Nephron (organoid): ENCODE data around the gene DACH1.
A peak's percentile ranks its signal among the peaks of the same experiment; 100 is the strongest.

Experiments used
- H3K27ac Mint-ChIP-seq, 3 experiments: 2 replicates each; pipeline ENCODE4 v1.8.0; 2020; ENCODE audit warnings: mixed read lengths in 3 of 3, mild to moderate bottlenecking in 2 of 3, moderate library complexity in 1 of 3
- H3K27me3 Mint-ChIP-seq: 2 replicates; pipeline ENCODE4 v1.8.0; 2021; ENCODE audit warnings: low read depth, mild to moderate bottlenecking, moderate library complexity, mixed read lengths
- H3K36me3 Mint-ChIP-seq: 2 replicates; pipeline ENCODE4 v1.8.0; 2020; ENCODE audit warnings: low read depth, mixed read lengths
- H3K4me1 Mint-ChIP-seq: 2 replicates; pipeline ENCODE4 v1.8.0; 2020; ENCODE audit warnings: mixed read lengths
- H3K4me3 Mint-ChIP-seq, 3 experiments: 2 replicates each; pipeline ENCODE4 v1.8.0; 2020; ENCODE audit warnings: mild to moderate bottlenecking in 3 of 3, mixed read lengths in 3 of 3, moderate library complexity in 2 of 3
- H3K9me3 Mint-ChIP-seq: 2 replicates; pipeline ENCODE4 v1.8.0; 2020; ENCODE audit warnings: mixed read lengths
- TF ChIP-seq, protein P1 (sequence below), 3 experiments: fragments of 200-600 bp; sonication (generic); IDR thresholded peaks; one replicate each; pipeline ENCODE4 v1.5.0; 2021; ENCODE audit warnings: antibody characterized with exemption in 3 of 3; ENCODE audit not compliant: unreplicated experiment in 3 of 3

The DACH1 gene

DNA sequence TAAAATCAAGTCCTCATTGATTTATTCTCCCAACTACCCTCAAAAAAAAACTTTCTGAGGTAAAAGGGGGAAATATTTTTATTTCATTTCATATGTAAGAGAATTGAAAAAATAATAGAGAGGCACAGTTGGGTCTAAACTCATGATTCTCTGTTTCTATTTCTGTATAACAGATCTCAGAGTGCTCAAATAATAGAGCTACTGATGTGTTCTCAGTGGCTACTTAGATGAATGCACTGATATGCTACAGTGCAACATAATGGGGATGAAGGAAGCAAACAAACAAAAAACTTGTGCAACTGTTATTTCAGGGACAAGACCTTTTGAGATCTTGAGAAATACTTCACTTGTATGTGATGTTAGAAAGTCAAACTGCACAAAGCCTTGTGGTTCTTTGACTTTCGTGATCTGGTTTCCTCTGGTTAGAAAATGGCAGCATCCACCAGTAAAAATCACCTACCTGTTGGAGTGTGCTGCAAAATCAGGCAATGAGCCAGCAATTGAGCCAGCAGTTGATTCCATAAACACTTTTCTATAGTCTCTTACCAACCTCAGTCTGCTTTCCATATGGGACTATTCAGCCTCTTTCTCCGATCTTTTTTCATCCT lies 9.7 kb upstream of the DACH1 start:
- peak overlapping the region in 1 of 3 experiments; percentile 64 for H3K27ac Mint-ChIP-seq
- H3K27me3 Mint-ChIP-seq, result peaks cover 3% of the 10 kb centered on the region
- TF ChIP-seq, protein P1, sequence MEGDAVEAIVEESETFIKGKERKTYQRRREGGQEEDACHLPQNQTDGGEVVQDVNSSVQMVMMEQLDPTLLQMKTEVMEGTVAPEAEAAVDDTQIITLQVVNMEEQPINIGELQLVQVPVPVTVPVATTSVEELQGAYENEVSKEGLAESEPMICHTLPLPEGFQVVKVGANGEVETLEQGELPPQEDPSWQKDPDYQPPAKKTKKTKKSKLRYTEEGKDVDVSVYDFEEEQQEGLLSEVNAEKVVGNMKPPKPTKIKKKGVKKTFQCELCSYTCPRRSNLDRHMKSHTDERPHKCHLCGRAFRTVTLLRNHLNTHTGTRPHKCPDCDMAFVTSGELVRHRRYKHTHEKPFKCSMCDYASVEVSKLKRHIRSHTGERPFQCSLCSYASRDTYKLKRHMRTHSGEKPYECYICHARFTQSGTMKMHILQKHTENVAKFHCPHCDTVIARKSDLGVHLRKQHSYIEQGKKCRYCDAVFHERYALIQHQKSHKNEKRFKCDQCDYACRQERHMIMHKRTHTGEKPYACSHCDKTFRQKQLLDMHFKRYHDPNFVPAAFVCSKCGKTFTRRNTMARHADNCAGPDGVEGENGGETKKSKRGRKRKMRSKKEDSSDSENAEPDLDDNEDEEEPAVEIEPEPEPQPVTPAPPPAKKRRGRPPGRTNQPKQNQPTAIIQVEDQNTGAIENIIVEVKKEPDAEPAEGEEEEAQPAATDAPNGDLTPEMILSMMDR (IDR thresholded peaks at IDR 0.05; ENCODE audit: unreplicated experiment in 3 of 3), result no peak
- H3K36me3 Mint-ChIP-seq, result no peaks in the 10 kb centered on the region
- H3K9me3 Mint-ChIP-seq, result peaks cover 2% of the 10 kb centered on the region
- peaks cover 20% of the 10 kb centered on the region for H3K4me1 Mint-ChIP-seq
- H3K4me3 Mint-ChIP-seq, result no peak overlapping the region

DNA sequence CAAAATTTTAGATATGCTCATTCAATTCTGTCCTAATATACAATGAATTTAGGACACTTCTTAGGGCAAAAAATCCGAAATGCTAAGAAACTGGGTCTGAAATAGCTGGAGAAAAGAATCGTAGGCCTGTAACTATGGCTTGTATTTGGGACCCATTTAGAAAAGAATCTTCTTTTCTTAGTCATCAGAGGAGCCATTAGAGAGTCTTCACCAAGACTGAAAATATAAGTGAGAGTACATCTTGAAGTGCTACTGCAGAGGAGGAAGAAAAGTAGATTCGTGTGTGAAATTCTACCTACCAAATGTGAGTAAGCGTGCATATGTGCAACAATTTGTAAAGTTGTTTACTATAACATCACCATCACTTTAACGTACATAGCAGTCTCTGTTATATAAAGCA lies 8.8 kb upstream of the DACH1 start:
- no peak overlapping the region for H3K4me3 Mint-ChIP-seq
- TF ChIP-seq, protein P1 (IDR thresholded peaks at IDR 0.05; ENCODE audit: unreplicated experiment in 3 of 3), result no peak
- H3K27me3 Mint-ChIP-seq, result peaks cover 4% of the 10 kb centered on the region
- H3K4me1 Mint-ChIP-seq, result peaks cover 26% of the 10 kb centered on the region
- no peak overlapping the region for H3K27ac Mint-ChIP-seq
- H3K36me3 Mint-ChIP-seq, result no peaks in the 10 kb centered on the region
- no peaks in the 10 kb centered on the region for H3K9me3 Mint-ChIP-seq

DNA sequence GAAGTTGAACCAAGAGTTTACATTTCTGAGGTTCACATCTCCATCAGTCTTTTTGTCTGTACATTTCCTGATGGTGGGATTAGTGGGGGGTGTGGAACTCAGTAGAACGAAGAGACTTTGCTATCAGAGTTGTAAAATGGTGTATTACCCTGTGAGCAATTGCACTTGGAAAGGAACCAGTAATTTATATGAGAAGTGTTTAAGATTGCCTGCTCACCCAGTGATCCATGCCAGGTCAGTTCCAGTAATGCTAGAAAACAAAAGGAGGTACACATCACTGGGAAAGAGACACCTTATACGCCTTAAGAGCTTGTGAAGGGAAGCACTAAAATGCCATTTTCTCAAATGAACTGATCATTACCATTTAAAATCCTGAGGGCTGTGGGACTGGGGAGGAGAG lies 7.5 kb upstream of the DACH1 start:
- TF ChIP-seq, protein P1 (IDR thresholded peaks at IDR 0.05; ENCODE audit: unreplicated experiment in 3 of 3), result no peak
- no peak overlapping the region for H3K4me3 Mint-ChIP-seq
- peak overlapping the region; percentile 36 to 67 (median 45) for H3K27ac Mint-ChIP-seq
- peaks cover 9% of the 10 kb centered on the region for H3K27me3 Mint-ChIP-seq
- peaks cover 31% of the 10 kb centered on the region for H3K4me1 Mint-ChIP-seq
- H3K36me3 Mint-ChIP-seq, result no peaks in the 10 kb centered on the region
- H3K9me3 Mint-ChIP-seq, result no peaks in the 10 kb centered on the region

DNA sequence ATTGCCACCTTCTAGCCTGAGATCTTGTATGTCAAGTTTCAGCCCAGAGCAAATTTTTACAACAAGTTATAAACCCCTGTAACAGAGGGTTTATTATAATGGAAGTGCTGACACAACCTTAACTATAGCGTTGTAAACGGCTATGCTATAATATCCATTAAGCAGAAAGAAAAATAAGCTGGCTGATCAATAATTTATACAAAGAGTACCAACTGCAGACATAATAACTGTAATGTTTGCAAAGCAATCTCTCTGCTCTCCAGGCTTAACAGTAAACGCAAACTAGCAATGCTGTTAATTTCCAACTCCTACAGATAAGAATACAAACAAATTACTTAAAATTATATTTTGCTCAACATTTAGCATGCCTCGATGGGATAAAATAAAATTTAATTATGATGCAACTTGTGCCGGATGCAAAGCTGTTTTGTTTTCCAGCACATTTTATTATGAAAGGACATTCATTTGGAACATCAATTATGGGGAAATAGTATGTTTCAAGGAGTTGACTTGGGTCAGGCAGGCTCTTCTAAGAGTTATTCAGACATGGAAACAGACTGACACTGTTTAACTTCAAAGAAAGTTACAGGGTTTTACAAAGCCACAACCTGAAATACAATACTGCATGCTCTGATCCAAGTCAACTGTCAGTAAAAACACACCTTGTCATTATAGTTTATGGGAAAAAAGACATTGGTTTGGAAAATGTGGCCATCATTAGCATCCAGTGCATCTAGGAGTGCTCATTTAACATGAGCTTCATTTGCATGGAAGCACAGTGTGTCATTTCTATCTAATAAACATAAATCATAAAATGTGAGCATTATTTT lies 6.6 kb upstream of the DACH1 start:
- TF ChIP-seq, protein P1 (IDR thresholded peaks at IDR 0.05; ENCODE audit: unreplicated experiment in 3 of 3), result no peak
- Mint-ChIP-seq H3K27ac (no peak overlapping the region), H3K27me3 (peaks cover 15% of the 10 kb centered on the region), H3K36me3 (no peaks in the 10 kb centered on the region), H3K4me1 (peaks cover 30% of the 10 kb centered on the region), H3K9me3 (no peaks in the 10 kb centered on the region), H3K4me3 (no peak overlapping the region)

DNA sequence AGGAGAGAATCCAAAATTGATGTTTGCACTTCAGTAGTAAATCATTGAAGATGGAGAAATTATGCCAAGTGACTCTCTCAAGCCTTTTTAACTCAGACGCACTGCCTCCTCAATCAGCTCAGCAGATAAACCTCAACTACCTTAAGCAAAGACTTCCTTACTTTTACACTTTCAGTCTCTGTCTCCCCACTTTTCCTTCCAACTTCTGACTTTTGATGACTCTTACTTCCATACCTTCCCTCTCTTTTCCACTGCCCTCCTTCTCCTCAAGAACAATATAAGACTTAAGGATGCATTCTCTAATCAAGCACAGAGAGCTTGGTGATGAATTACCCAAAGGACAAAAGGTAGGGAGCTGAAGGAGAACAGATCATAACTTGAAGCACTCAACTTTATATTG lies 4.8 kb upstream of the DACH1 start:
- Mint-ChIP-seq H3K4me1 (peaks cover 25% of the 10 kb centered on the region), H3K27me3 (peaks cover 18% of the 10 kb centered on the region), H3K4me3 (peak overlapping the region in 1 of 3 experiments; percentile 6), H3K9me3 (no peaks in the 10 kb centered on the region), H3K27ac (no peak overlapping the region), H3K36me3 (no peaks in the 10 kb centered on the region)
- TF ChIP-seq, protein P1 (IDR thresholded peaks at IDR 0.05; ENCODE audit: unreplicated experiment in 3 of 3), result no peak
